MCF 10A (cell line): ENCODE data around the gene ANKRD11. TPM values are rescaled to one million over a fixed set of nuclear protein-coding genes. Genes with fewer than 3 reads are reported as not detected.
A peak's percentile ranks its signal among the peaks of the same experiment; 100 is the strongest.

Source experiments
- BruUV-seq: library from RNA; stranded (reverse); fragments of 400-500 nt; replicated peaks from 2 replicates; lab custom pipeline; 2021; lab: Mats Ljungman, UMichigan
- CTCF ChIA-PET: fragments of 300-600 bp; sonication (Branson Sonifier 250); formaldehyde crosslinking; extraction: SDS; loops from one replicate; lab custom pipeline; 2021; ENCODE audit warnings: antibody characterized with exemption, inconsistent platforms; lab: Yijun Ruan, JAX
- POLR2A ChIA-PET: fragments of 300-600, 350-650 bp; sonication (Branson Sonifier 250); formaldehyde crosslinking; extraction: SDS; loops from one replicate; lab custom pipeline; 2020; ENCODE audit warnings: antibody characterized with exemption, inconsistent platforms; lab: Yijun Ruan, JAX
- DNase-seq: peaks from one replicate; pipeline ENCODE4 v3.0.0-alpha.2; 2018; ENCODE audit not compliant: unreplicated experiment
- H3K27ac Mint-ChIP-seq: one replicate; pipeline ENCODE4 v1.8.0; 2022; ENCODE audit warnings: mild to moderate bottlenecking, low read depth, mixed read lengths; ENCODE audit not compliant: unreplicated experiment
- H3K27me3 Mint-ChIP-seq: one replicate; pipeline ENCODE4 v1.8.0; 2022; ENCODE audit warnings: mixed read lengths; ENCODE audit not compliant: insufficient read depth, unreplicated experiment
- H3K36me3 Mint-ChIP-seq: one replicate; pipeline ENCODE4 v1.8.0; 2022; ENCODE audit warnings: mild to moderate bottlenecking, moderate library complexity, mixed read lengths; ENCODE audit not compliant: insufficient read depth, unreplicated experiment
- H3K4me1 Mint-ChIP-seq: one replicate; pipeline ENCODE4 v1.8.0; 2022; ENCODE audit warnings: mixed read lengths; ENCODE audit not compliant: insufficient read depth, unreplicated experiment
- H3K4me3 Mint-ChIP-seq: one replicate; pipeline ENCODE4 v1.8.0; 2022; ENCODE audit warnings: mild to moderate bottlenecking, moderate library complexity, mixed read lengths; ENCODE audit not compliant: unreplicated experiment
- H3K9me3 Mint-ChIP-seq: one replicate; pipeline ENCODE4 v1.8.0; 2022; ENCODE audit warnings: mixed read lengths; ENCODE audit not compliant: unreplicated experiment
- intact Hi-C: fragments of 100-400 bp; cut with micrococcal nuclease; formaldehyde crosslinking; loops from 2 replicates; pipeline ENCODE4 v1.14.1; 2022
- total RNA-seq: library from RNA; stranded (reverse); gene quantifications from 2 replicates; pipeline ENCODE4 v1.2.3, GENCODE V29; 2022
- TF ChIP-seq, protein P1 (sequence below): fragments of 200-600 bp; IDR thresholded peaks from one replicate; pipeline ENCODE4 v1.8.0; 2022; ENCODE audit warnings: antibody characterized with exemption, mild to moderate bottlenecking; ENCODE audit not compliant: unreplicated experiment

Gene ANKRD11
- total RNA-seq, 1 experiment from 2014 or later: 237 TPM

DNA sequence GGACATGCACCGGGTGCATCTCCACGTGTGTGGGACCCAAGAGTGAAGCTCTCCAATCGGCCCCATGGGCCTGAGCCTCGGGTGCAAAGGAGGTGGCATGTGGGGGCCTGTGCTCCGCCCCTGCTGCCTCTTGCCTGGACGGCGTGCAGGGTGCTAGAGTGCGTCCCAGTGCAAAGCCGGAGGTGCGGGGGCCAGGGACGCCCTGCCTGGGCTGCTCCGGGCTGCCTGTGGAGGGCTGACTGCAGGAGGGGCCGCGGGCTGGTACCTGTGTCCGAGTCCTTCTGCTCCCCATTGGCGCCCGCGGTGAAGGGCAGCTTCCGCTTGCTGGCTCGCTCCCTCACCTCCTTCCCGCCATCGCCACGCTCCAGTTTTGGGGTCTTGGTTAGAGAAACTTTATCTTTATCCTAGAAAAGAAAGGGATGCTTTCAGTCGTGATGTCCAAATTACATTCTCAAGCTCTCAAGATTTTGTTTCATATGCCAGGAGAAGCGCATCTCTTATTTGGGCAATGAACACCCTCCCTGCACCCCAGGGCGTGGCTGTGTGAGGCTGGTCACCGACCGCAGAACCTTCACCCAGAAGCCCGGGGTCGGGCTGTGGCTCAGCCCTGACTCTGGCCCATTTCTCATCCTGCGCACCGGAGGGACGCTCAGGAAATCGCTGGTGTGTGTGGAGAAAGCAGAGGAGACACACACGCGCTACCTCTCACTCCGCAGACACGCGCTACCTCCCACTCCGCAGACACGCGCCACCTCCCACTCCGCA is 185.2 kb downstream of the ANKRD11 start:
- H3K36me3 Mint-ChIP-seq: peaks cover 66% of the 10 kb centered on the region
- intact Hi-C loops: no loop called here
- ChIA-PET CTCF (interaction anchor here (0.6 kb wide), 1 partner anchor 17 kb away, joined by 4 read pairs; no protein-coding TSS in a partner anchor), POLR2A (no interaction called here)
- TF ChIP-seq, protein P1, sequence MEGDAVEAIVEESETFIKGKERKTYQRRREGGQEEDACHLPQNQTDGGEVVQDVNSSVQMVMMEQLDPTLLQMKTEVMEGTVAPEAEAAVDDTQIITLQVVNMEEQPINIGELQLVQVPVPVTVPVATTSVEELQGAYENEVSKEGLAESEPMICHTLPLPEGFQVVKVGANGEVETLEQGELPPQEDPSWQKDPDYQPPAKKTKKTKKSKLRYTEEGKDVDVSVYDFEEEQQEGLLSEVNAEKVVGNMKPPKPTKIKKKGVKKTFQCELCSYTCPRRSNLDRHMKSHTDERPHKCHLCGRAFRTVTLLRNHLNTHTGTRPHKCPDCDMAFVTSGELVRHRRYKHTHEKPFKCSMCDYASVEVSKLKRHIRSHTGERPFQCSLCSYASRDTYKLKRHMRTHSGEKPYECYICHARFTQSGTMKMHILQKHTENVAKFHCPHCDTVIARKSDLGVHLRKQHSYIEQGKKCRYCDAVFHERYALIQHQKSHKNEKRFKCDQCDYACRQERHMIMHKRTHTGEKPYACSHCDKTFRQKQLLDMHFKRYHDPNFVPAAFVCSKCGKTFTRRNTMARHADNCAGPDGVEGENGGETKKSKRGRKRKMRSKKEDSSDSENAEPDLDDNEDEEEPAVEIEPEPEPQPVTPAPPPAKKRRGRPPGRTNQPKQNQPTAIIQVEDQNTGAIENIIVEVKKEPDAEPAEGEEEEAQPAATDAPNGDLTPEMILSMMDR: no peak
- no peak overlapping the region for H3K27ac Mint-ChIP-seq
- no peak overlapping the region for H3K4me3 Mint-ChIP-seq
- H3K4me1 Mint-ChIP-seq: peaks cover 7% of the 10 kb centered on the region
- no peak for DNase-seq
- no peaks in the 10 kb centered on the region for H3K9me3 Mint-ChIP-seq
- BruUV-seq: no TSS peak
- no peaks in the 10 kb centered on the region for H3K27me3 Mint-ChIP-seq

DNA sequence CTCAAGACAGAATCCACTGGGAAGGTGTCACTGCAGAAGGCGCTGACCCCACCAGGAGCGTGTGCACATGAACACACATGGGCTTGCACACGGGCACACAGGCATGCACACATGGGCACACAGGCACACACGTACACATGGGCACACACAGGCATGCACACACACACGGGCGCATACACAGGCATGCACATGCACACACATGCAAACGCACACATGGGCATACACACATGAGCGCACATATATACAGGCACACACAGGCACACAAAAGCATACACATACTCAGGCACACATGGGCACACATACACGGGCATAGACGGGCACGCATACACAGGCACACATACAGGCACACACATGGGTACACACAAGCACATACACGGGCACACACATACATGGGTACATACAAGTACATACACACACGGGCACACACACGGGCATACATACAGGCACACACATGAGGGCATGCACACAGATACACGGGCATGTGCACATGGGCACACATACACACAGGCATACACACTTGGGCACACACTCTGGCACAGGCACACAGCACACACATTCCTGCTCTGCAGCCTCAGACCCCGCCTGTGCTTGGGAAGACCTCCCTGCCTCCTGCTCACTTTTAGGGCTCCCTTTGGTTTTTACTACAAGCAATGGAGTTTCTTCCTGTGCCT is 186.0 kb downstream of the ANKRD11 start:
- peaks cover 7% of the 10 kb centered on the region for H3K4me1 Mint-ChIP-seq
- ChIA-PET POLR2A (interaction anchor here (4.6 kb wide), 1 partner anchor 9 kb away, joined by 19 read pairs; no protein-coding TSS in a partner anchor), CTCF (interaction anchor here (0.6 kb wide), 2 partner anchors 15 to 17 kb away, joined by 3 to 4 read pairs; no protein-coding TSS in a partner anchor)
- no peaks in the 10 kb centered on the region for H3K27me3 Mint-ChIP-seq
- BruUV-seq: no TSS peak
- H3K27ac Mint-ChIP-seq: peak overlapping the region; percentile 14
- DNase-seq: no peak
- H3K9me3 Mint-ChIP-seq: no peaks in the 10 kb centered on the region
- TF ChIP-seq, protein P1: no peak
- H3K36me3 Mint-ChIP-seq: peaks cover 60% of the 10 kb centered on the region
- no peak overlapping the region for H3K4me3 Mint-ChIP-seq
- intact Hi-C loops: no loop called here

GRCh38 chr16:89303617-89304016 is 186.7 kb downstream of the ANKRD11 start:
- POLR2A ChIA-PET: interaction anchor here (0.8 to 4.6 kb wide), 2 partner anchors 9 to 17 kb away, joined by 3 to 19 read pairs; no protein-coding TSS in a partner anchor
- intact Hi-C loops: no loop called here

More at GRCh38 chr16:89303617-89304016, 186.7 kb downstream of the ANKRD11 start:
- CTCF ChIA-PET: interaction anchor here (0.6 kb wide), 1 partner anchor 11 kb away, joined by 3 read pairs; no protein-coding TSS in a partner anchor
- no peaks in the 10 kb centered on the region for H3K9me3 Mint-ChIP-seq
- BruUV-seq: no TSS peak
- H3K36me3 Mint-ChIP-seq: peaks cover 58% of the 10 kb centered on the region
- H3K27ac Mint-ChIP-seq: no peak overlapping the region
- H3K4me3 Mint-ChIP-seq: no peak overlapping the region
- no peak for DNase-seq
- peaks cover 7% of the 10 kb centered on the region for H3K4me1 Mint-ChIP-seq
- no peaks in the 10 kb centered on the region for H3K27me3 Mint-ChIP-seq
- TF ChIP-seq, protein P1: no peak
